GM12878 (cell line): ENCODE results near the gene PNPLA8. TPM values are rescaled to one million over a fixed set of nuclear protein-coding genes. Genes with fewer than 3 reads are reported as not detected.

Experiments
- ATAC-seq: fragments of 200-7000 bp; cut with Tn5 transposase; 3 replicates; pipeline ENCODE4 v1.9.1; 2020; ENCODE audit warnings: mild to moderate bottlenecking, moderate library complexity
- BruUV-seq: library from RNA; stranded (reverse); fragments of 400-500 nt; replicated peaks from 2 replicates; lab custom pipeline; 2021; lab: Mats Ljungman, UMichigan
- CTCF ChIA-PET: fragments of 300-600 bp; sonication (Branson Sonifier 250); formaldehyde crosslinking; extraction: SDS; loops from one replicate; lab custom pipeline; 2021; ENCODE audit warnings: inconsistent platforms; lab: Yijun Ruan, JAX
- POLR2A ChIA-PET: fragments of 350-600 bp; formaldehyde crosslinking; extraction: SDS; loops from one replicate; lab custom pipeline; 2021; ENCODE audit warnings: inconsistent platforms; lab: Charles Lee
- RAD21 ChIA-PET: fragments of 300-600 bp; sonication (Branson Sonifier 250); formaldehyde crosslinking; loops from one replicate; lab custom pipeline; 2023; ENCODE audit warnings: antibody characterized with exemption; ENCODE audit not compliant: unreplicated experiment; lab: Charles Lee
- SMC1A ChIA-PET: fragments of 300-600 bp; sonication (Branson Sonifier 250); formaldehyde crosslinking; loops from one replicate; lab custom pipeline; 2023; ENCODE audit not compliant: unreplicated experiment, uncharacterized antibody; lab: Charles Lee
- DNase-seq: peaks from one replicate; pipeline ENCODE4 v3.0.0-alpha.2; 2011; ENCODE audit warnings: low read depth, low spot score
- FAIRE-seq: peaks from 3 replicates; lab custom pipeline; 2011; peaks lifted over from hg19 to GRCh38; lab: Jason Lieb, UNC
- H2AFZ ChIP-seq: 2 replicates; pipeline ENCODE4 v1.6.0; 2011; ENCODE audit warnings: low read depth, low read length, control low read depth; ENCODE audit not compliant: control insufficient read depth
- H3K27ac ChIP-seq: 2 replicates; pipeline ENCODE4 v1.5.1; 2011; ENCODE audit warnings: control low read depth; ENCODE audit not compliant: control insufficient read depth, insufficient read depth
- H3K27me3 ChIP-seq, 2 experiments: replicated peaks in 1 of 2; 2 replicates each; pipeline versions ENCODE4 v1.6.0 to v1.6.1; 2011; ENCODE audit warnings: low read length in 1 of 2; ENCODE audit not compliant: control insufficient read depth in 2 of 2, insufficient read depth in 2 of 2
- H3K36me3 ChIP-seq, 2 experiments: 2 replicates each; pipeline ENCODE4 v1.5.1; 2011; ENCODE audit warnings: low read length in 1 of 2; ENCODE audit not compliant: control insufficient read depth in 2 of 2, insufficient read depth in 2 of 2
- H3K4me1 ChIP-seq: 2 replicates; pipeline ENCODE4 v1.6.1; 2011; ENCODE audit warnings: mild to moderate bottlenecking, low read length, moderate library complexity, mixed read lengths; ENCODE audit not compliant: control insufficient read depth, insufficient read depth
- H3K4me2 ChIP-seq: 2 replicates; pipeline ENCODE4 v1.6.0; 2011; ENCODE audit warnings: control low read depth; ENCODE audit not compliant: control insufficient read depth, insufficient read depth
- H3K4me3 ChIP-seq: fragments of 200-600 bp; sonication (generic); 2 replicates; pipeline ENCODE4 v1.5.1; 2016
- H3K79me2 ChIP-seq: 2 replicates; pipeline ENCODE4 v1.6.0; 2011; ENCODE audit warnings: low read length; ENCODE audit not compliant: control insufficient read depth, insufficient read depth
- H3K9ac ChIP-seq: 2 replicates; pipeline ENCODE4 v1.8.0; 2011; ENCODE audit warnings: low read length, control low read depth, mixed read lengths; ENCODE audit not compliant: control insufficient read depth, insufficient read depth
- H3K9me3 ChIP-seq: replicated peaks from 3 replicates; pipeline ENCODE4 v1.5.1; 2011; ENCODE audit warnings: mild to moderate bottlenecking, low read length; ENCODE audit not compliant: control insufficient read depth, insufficient read depth
- H4K20me1 ChIP-seq: 2 replicates; pipeline ENCODE4 v1.6.0; 2011; ENCODE audit not compliant: control insufficient read depth, insufficient read depth
- CREB1 ChIP-seq: IDR thresholded peaks from 2 replicates; pipeline ENCODE4 v1.6.1; 2012; ENCODE audit warnings: low read depth, mild to moderate bottlenecking, inconsistent platforms
- FOXK2 ChIP-seq: fragments of 450-650 bp; IDR thresholded peaks from 2 replicates; pipeline ENCODE4 v1.6.1; 2017; ENCODE audit warnings: mild to moderate bottlenecking, moderate library complexity
- KDM1A ChIP-seq: fragments of 200-600 bp; sonication (generic); IDR thresholded peaks from 2 replicates; pipeline ENCODE4 v1.6.1; 2016; ENCODE audit warnings: borderline replicate concordance
- MTA3 ChIP-seq: IDR thresholded peaks from 2 replicates; pipeline ENCODE4 v1.6.1; 2012; ENCODE audit warnings: low read length, inconsistent platforms, borderline replicate concordance
- NR2C1 ChIP-seq: fragments of 450-650 bp; IDR thresholded peaks from 2 replicates; pipeline ENCODE4 v1.6.1; 2017; ENCODE audit warnings: antibody characterized with exemption, mild to moderate bottlenecking, moderate library complexity
- POLR2A ChIP-seq: IDR thresholded peaks from 2 replicates; pipeline ENCODE4 v1.6.1; 2011; ENCODE audit warnings: low read depth, mild to moderate bottlenecking, low read length
- RELA ChIP-seq: fragments of 450-650 bp; IDR thresholded peaks from 2 replicates; pipeline ENCODE4 v1.8.0; 2014; ENCODE audit warnings: borderline replicate concordance; ENCODE audit not compliant: partially characterized antibody
- RUNX3 ChIP-seq: IDR thresholded peaks from 2 replicates; pipeline ENCODE4 v1.6.1; 2012; ENCODE audit warnings: low read length, inconsistent platforms
- SUZ12 ChIP-seq: fragments of 200-600 bp; sonication (generic); IDR thresholded peaks from one replicate; pipeline ENCODE4 v1.6.1; 2018; ENCODE audit warnings: antibody characterized with exemption, mild to moderate bottlenecking; ENCODE audit not compliant: unreplicated experiment
- ZBED1 ChIP-seq: IDR thresholded peaks from 2 replicates; pipeline ENCODE4 v1.6.1; 2016; ENCODE audit warnings: borderline replicate concordance
- ZNF207 ChIP-seq: fragments of 450-650 bp; IDR thresholded peaks from 2 replicates; pipeline ENCODE4 v1.6.1; 2014; ENCODE audit warnings: antibody characterized with exemption, mild to moderate bottlenecking, borderline replicate concordance
- ZSCAN29 ChIP-seq: fragments of 450-650 bp; IDR thresholded peaks from 2 replicates; pipeline ENCODE4 v1.6.1; 2017; ENCODE audit warnings: mild to moderate bottlenecking, moderate library complexity
- WGBS: methylation state at CpG from one replicate; pipeline ENCODE4 v1.1.6; 2016; ENCODE audit warnings: low lambda C conversion rate; ENCODE audit not compliant: insufficient replicate concordance, insufficient coverage; ENCODE audit errors: missing lambda C conversion rate; 5-methylcytosine and 5-hydroxymethylcytosine counted together
- in situ Hi-C: fragments of 300-500 bp; cut with MboI; formaldehyde crosslinking; loops from 9 replicates; pipeline ENCODE4 v1.14.3; 2018; ENCODE audit warnings: mixed read lengths
- intact Hi-C: fragments of 100-400 bp; cut with micrococcal nuclease; formaldehyde crosslinking; loops from one replicate; pipeline ENCODE4 v1.14.2; 2022; ENCODE audit not compliant: unreplicated experiment
- polyA plus RNA-seq, 11 experiments: library from polyadenylated mRNA; depleted of rRNA in 4 of 11; unstranded in 6 of 11; stranded (reverse) in 5 of 11; fragments of >200 nt; fragmentation: Nextera tagmentation in 4 of 11; fragmentation: Illumina TruSeq in 1 of 11; extraction: Ambion mirVana in 4 of 11; extraction: Trizol in 1 of 11; gene quantifications; 1 replicate in 1 of 11; 2 replicates in 10 of 11; pipeline versions ENCODE4 v1.2.1 to v1.2.3, GENCODE V29; 2011 to 2016; ENCODE audit warnings: inconsistent platforms in 2 of 11, missing spikeins in 2 of 11, low read depth in 1 of 11
- total RNA-seq, 4 experiments: library from RNA; depleted of rRNA in 3 of 4; stranded (reverse); fragments of >200 nt in 3 of 4; fragmentation: Illumina TruSeq in 1 of 4; extraction: Trizol in 1 of 4; gene quantifications; 2 replicates each; pipeline versions ENCODE4 v1.2.1 to v1.2.3, GENCODE V29; 2013 to 2021
- TF ChIP-seq, protein P1 (sequence below): fragments of 450-650 bp; IDR thresholded peaks from 2 replicates; pipeline ENCODE4 v1.6.1; 2014; ENCODE audit warnings: mild to moderate bottlenecking
- TF ChIP-seq, protein P2 (sequence below): fragments of 150-350 bp; IDR thresholded peaks from 2 replicates; pipeline ENCODE4 v1.6.1; 2016; ENCODE audit warnings: low read depth, low read length
- TF ChIP-seq, protein P3 (sequence below): fragments of 150-350 bp; IDR thresholded peaks from 2 replicates; pipeline ENCODE4 v1.6.1; 2014; ENCODE audit warnings: mild to moderate bottlenecking, low read depth, low read length
- TF ChIP-seq, protein P4 (sequence below): fragments of 450-650 bp; IDR thresholded peaks from 2 replicates; pipeline ENCODE4 v1.6.1; 2017; ENCODE audit warnings: mild to moderate bottlenecking
- TF ChIP-seq, protein P5 (sequence below): IDR thresholded peaks from 2 replicates; pipeline ENCODE4 v1.6.1; 2011; ENCODE audit warnings: borderline replicate concordance, low read depth, mild to moderate bottlenecking, moderate library complexity, low read length; ENCODE audit not compliant: insufficient read depth, poor library complexity, severe bottlenecking

PNPLA8 gene
- total and polyA plus RNA-seq, 10 of the 15 experiments (the other 5 are each of a cell fraction or from before 2014, with no cell fraction given): 8.0 to 16.3 (median 12.2) TPM

DNA sequence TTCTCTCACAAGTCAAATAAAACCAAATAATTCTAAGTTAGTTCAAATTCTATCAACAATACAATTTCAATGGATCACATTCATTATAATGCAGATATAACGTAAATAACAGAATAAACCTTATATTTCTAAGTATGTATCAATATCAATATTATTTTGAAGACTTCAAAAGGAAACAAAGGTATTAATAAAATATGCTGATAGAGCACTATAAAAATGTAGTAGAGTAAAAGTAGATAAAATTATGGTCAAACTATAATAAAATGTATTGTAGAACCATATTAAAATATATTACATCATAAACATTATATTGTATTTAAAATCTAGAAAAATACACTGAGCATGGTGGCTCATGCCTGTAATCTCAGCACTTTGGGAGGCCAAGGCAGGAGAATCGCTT, 46.2 kb downstream of the PNPLA8 start:
- RAD21 ChIA-PET: interaction anchor here (1.8 kb wide), 1 partner anchor 17 kb away, joined by 5 read pairs; no protein-coding TSS in a partner anchor
- CTCF ChIA-PET: no interaction called here
- intact Hi-C loops (no loop called here), in situ Hi-C loops (no loop called here)
- 98% methylated on average over 2 of the region's 2 CpGs for WGBS
- POLR2A ChIA-PET: no interaction called here
- Histone ChIP-seq H3K79me2 (no peaks in the 10 kb centered on the region), H3K4me2 (no peak overlapping the region), H2AFZ (no peak overlapping the region), H3K4me1 (no peaks in the 10 kb centered on the region), H4K20me1 (no peaks in the 10 kb centered on the region), H3K27ac (no peak overlapping the region), H3K36me3 (no peaks in the 10 kb centered on the region), H3K9ac (no peak overlapping the region), H3K4me3 (no peak overlapping the region), H3K9me3 (no peaks in the 10 kb centered on the region), H3K27me3 (no peaks in the 10 kb centered on the region)
- ATAC-seq (no peak), FAIRE-seq (no peak), DNase-seq (no peak)
- SMC1A ChIA-PET: interaction anchor here (1.6 kb wide), 1 partner anchor 17 kb away, joined by 5 read pairs; no protein-coding TSS in a partner anchor
- no TSS peak for BruUV-seq
- TF ChIP-seq SUZ12 (no peak), RUNX3 (no peak), NR2C1 (no peak), KDM1A (no peak), ZNF207 (no peak), ZBED1 (no peak), MTA3 (no peak), FOXK2 (no peak), ZSCAN29 (no peak), POLR2A (no peak), RELA (no peak), CREB1 (no peak)
- TF ChIP-seq, protein P1, sequence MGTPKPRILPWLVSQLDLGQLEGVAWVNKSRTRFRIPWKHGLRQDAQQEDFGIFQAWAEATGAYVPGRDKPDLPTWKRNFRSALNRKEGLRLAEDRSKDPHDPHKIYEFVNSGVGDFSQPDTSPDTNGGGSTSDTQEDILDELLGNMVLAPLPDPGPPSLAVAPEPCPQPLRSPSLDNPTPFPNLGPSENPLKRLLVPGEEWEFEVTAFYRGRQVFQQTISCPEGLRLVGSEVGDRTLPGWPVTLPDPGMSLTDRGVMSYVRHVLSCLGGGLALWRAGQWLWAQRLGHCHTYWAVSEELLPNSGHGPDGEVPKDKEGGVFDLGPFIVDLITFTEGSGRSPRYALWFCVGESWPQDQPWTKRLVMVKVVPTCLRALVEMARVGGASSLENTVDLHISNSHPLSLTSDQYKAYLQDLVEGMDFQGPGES: no peak
- TF ChIP-seq, protein P2, sequence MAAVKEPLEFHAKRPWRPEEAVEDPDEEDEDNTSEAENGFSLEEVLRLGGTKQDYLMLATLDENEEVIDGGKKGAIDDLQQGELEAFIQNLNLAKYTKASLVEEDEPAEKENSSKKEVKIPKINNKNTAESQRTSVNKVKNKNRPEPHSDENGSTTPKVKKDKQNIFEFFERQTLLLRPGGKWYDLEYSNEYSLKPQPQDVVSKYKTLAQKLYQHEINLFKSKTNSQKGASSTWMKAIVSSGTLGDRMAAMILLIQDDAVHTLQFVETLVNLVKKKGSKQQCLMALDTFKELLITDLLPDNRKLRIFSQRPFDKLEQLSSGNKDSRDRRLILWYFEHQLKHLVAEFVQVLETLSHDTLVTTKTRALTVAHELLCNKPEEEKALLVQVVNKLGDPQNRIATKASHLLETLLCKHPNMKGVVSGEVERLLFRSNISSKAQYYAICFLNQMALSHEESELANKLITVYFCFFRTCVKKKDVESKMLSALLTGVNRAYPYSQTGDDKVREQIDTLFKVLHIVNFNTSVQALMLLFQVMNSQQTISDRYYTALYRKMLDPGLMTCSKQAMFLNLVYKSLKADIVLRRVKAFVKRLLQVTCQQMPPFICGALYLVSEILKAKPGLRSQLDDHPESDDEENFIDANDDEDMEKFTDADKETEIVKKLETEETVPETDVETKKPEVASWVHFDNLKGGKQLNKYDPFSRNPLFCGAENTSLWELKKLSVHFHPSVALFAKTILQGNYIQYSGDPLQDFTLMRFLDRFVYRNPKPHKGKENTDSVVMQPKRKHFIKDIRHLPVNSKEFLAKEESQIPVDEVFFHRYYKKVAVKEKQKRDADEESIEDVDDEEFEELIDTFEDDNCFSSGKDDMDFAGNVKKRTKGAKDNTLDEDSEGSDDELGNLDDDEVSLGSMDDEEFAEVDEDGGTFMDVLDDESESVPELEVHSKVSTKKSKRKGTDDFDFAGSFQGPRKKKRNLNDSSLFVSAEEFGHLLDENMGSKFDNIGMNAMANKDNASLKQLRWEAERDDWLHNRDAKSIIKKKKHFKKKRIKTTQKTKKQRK: no peak
- TF ChIP-seq, protein P3, sequence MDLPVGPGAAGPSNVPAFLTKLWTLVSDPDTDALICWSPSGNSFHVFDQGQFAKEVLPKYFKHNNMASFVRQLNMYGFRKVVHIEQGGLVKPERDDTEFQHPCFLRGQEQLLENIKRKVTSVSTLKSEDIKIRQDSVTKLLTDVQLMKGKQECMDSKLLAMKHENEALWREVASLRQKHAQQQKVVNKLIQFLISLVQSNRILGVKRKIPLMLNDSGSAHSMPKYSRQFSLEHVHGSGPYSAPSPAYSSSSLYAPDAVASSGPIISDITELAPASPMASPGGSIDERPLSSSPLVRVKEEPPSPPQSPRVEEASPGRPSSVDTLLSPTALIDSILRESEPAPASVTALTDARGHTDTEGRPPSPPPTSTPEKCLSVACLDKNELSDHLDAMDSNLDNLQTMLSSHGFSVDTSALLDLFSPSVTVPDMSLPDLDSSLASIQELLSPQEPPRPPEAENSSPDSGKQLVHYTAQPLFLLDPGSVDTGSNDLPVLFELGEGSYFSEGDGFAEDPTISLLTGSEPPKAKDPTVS: no peak
- TF ChIP-seq, protein P4, sequence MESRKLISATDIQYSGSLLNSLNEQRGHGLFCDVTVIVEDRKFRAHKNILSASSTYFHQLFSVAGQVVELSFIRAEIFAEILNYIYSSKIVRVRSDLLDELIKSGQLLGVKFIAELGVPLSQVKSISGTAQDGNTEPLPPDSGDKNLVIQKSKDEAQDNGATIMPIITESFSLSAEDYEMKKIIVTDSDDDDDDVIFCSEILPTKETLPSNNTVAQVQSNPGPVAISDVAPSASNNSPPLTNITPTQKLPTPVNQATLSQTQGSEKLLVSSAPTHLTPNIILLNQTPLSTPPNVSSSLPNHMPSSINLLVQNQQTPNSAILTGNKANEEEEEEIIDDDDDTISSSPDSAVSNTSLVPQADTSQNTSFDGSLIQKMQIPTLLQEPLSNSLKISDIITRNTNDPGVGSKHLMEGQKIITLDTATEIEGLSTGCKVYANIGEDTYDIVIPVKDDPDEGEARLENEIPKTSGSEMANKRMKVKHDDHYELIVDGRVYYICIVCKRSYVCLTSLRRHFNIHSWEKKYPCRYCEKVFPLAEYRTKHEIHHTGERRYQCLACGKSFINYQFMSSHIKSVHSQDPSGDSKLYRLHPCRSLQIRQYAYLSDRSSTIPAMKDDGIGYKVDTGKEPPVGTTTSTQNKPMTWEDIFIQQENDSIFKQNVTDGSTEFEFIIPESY: no peak
- TF ChIP-seq, protein P5, sequence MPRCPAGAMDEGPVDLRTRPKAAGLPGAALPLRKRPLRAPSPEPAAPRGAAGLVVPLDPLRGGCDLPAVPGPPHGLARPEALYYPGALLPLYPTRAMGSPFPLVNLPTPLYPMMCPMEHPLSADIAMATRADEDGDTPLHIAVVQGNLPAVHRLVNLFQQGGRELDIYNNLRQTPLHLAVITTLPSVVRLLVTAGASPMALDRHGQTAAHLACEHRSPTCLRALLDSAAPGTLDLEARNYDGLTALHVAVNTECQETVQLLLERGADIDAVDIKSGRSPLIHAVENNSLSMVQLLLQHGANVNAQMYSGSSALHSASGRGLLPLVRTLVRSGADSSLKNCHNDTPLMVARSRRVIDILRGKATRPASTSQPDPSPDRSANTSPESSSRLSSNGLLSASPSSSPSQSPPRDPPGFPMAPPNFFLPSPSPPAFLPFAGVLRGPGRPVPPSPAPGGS: no peak
